Measurements from ENCODE around the gene NEUROD4.

DNA sequence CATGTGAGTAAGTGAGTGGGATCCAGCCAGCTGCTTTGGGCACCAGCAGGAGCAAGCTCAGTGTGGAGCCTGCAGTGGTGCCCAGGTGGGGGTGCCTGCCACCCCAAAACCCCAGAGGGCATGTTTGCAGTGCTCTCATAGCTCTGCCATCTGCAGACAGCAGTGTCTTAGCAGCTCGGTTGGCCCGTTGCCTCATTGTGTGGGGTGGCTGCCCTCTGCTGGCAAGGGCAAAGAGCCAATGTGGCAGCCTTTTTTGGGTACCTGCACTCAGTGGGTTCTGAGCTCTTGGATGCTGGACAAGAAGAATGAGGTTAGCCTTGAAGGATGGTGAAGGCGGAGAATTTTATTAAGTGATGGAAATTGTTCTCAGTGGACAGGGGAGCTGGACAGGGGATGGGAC, 52.3 kb downstream of the NEUROD4 start:
- TF ChIP-seq POLR2AphosphoS5 (IDR thresholded peaks at IDR 0.05; ENCODE audit: low read depth, low read length), result no peak
- TF ChIP-seq, protein P1, sequence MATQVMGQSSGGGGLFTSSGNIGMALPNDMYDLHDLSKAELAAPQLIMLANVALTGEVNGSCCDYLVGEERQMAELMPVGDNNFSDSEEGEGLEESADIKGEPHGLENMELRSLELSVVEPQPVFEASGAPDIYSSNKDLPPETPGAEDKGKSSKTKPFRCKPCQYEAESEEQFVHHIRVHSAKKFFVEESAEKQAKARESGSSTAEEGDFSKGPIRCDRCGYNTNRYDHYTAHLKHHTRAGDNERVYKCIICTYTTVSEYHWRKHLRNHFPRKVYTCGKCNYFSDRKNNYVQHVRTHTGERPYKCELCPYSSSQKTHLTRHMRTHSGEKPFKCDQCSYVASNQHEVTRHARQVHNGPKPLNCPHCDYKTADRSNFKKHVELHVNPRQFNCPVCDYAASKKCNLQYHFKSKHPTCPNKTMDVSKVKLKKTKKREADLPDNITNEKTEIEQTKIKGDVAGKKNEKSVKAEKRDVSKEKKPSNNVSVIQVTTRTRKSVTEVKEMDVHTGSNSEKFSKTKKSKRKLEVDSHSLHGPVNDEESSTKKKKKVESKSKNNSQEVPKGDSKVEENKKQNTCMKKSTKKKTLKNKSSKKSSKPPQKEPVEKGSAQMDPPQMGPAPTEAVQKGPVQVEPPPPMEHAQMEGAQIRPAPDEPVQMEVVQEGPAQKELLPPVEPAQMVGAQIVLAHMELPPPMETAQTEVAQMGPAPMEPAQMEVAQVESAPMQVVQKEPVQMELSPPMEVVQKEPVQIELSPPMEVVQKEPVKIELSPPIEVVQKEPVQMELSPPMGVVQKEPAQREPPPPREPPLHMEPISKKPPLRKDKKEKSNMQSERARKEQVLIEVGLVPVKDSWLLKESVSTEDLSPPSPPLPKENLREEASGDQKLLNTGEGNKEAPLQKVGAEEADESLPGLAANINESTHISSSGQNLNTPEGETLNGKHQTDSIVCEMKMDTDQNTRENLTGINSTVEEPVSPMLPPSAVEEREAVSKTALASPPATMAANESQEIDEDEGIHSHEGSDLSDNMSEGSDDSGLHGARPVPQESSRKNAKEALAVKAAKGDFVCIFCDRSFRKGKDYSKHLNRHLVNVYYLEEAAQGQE (IDR thresholded peaks at IDR 0.05; ENCODE audit: insufficient read depth in 1 of 2, low read depth in 2 of 2, low read length in 2 of 2), result no peak
- no peak for TF ChIP-seq SIN3A (IDR thresholded peaks at IDR 0.05; ENCODE audit: borderline replicate concordance, insufficient read depth, low read length)
- TF ChIP-seq TAF1 (IDR thresholded peaks at IDR 0.05; ENCODE audit: borderline replicate concordance, insufficient read depth, low read length), result no peak

Measured in PFSK-1 (cell line).